Kidney (tissue), 14 donors: Measurements from ENCODE around the gene KRT79. TPM values are rescaled to one million over a fixed set of nuclear protein-coding genes. Genes with fewer than 3 reads are reported as not detected.
"Not testable (repeated sequence)": the region's sequence is repeated elsewhere in the genome, so short reads cannot be mapped to it uniquely, and the experiment has no call there.

Experiments
- DNase-seq, 5 donors: peaks; one replicate each; pipeline ENCODE4 v3.0.0-alpha.2; 2013 to 2020
- FAIRE-seq: peaks from 2 replicates; lab custom pipeline; 2012; peaks lifted over from hg19 to GRCh38; lab: Jason Lieb, UNC
- H3K27ac ChIP-seq, 2 donors: one replicate each; pipeline ENCODE4 v1.7.0; 2013; ENCODE audit warnings: low read depth in 2 of 2, low read length in 2 of 2, inconsistent platforms in 1 of 2
- H3K27me3 ChIP-seq: one replicate; pipeline ENCODE4 v1.7.1; 2013; ENCODE audit warnings: low read length, inconsistent platforms; ENCODE audit not compliant: control insufficient read depth, insufficient read depth
- H3K36me3 ChIP-seq, 3 donors: one replicate each; pipeline versions ENCODE4 v1.7.0 to v1.7.1; 2013; ENCODE audit warnings: low read length in 3 of 3, control low read depth in 1 of 3, inconsistent platforms in 1 of 3; ENCODE audit not compliant: insufficient read depth in 3 of 3, control insufficient read depth in 2 of 3
- H3K4me1 ChIP-seq, 3 donors: one replicate each; pipeline versions ENCODE4 v1.7.0 to v1.7.1; 2013; ENCODE audit warnings: low read length in 3 of 3, inconsistent platforms in 1 of 3, low read depth in 1 of 3; ENCODE audit not compliant: control insufficient read depth in 2 of 3, insufficient read depth in 2 of 3
- H3K4me3 ChIP-seq, 3 donors: one replicate each; pipeline versions ENCODE4 v1.7.0 to v1.8.1; 2013; ENCODE audit warnings: low read length in 3 of 3, control low read depth in 1 of 3, inconsistent platforms in 1 of 3
- H3K9ac ChIP-seq, 3 donors: one replicate each; pipeline versions ENCODE4 v1.7.0 to v1.7.1; 2013; ENCODE audit warnings: low read length in 3 of 3, control low read depth in 1 of 3, inconsistent platforms in 1 of 3
- H3K9me3 ChIP-seq, 3 donors: one replicate each; pipeline versions ENCODE4 v1.7.0 to v1.7.1; 2013; ENCODE audit warnings: low read length in 3 of 3, control low read depth in 1 of 3, inconsistent platforms in 1 of 3; ENCODE audit not compliant: control insufficient read depth in 2 of 3, insufficient read depth in 1 of 3
- intact Hi-C: fragments of 100-400 bp; cut with DNase I; formaldehyde crosslinking; loops from one replicate; pipeline ENCODE4 v1.11.1; 2022
- polyA plus RNA-seq: library from polyadenylated mRNA; stranded (reverse); fragments of 350-450 nt; fragmentation: Illumina TruSeq; extraction: RNeasy Lipid Tissue Mini Kit (QIAGEN cat#74804); gene quantifications from one replicate; pipeline ENCODE4 v1.2.3, GENCODE V29; 2014; ENCODE audit warnings: low read depth, low replicate concordance; ENCODE audit not compliant: insufficient read depth
- total RNA-seq: library from RNA; stranded (reverse); fragmentation: NEBNext Ultra II Directional; extraction: Animal tissue kit (Norgen Biotek cat#: 25700); gene quantifications from one replicate; pipeline ENCODE4 v1.2.1, GENCODE V29; 2021
- TF ChIP-seq, protein P1 (sequence below): IDR thresholded peaks from 3 replicates; pipeline ENCODE4 v1.5.1; 2012; ENCODE audit warnings: mild to moderate bottlenecking, moderate library complexity, borderline replicate concordance; ENCODE audit not compliant: insufficient read depth; ENCODE audit errors: extremely low read depth
- donor health status: control.
- donor health status: control.
- donor health status: control.
- donor health status: control.
- donor health status: control.
- donor health status: DM: yes; HTN: yes; CAD: no.
- donor health status: Normal renal cell carcinoma (clear cell type).

KRT79 gene
- total and polyA plus RNA-seq, 2 donors from 2014 or later: not detected

DNA sequence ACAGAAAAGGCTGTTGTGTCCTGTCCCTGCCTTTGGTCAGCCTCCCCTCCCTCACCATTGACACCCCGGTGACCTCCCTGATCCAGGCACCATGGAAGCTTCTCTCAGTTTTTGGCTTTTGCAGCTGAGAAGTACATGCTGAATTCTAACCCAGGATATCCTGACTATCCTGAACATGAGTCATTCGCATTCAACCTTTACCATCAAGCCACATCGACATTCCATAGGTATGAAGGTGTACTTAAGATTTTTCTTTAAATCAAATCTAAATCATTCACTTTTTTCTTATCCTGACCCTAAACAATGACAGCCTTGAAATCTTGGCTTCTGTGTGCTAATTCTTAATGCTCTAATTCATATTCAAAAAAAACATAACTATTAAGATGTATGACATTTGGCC, 23.4 kb upstream of the KRT79 start:
- FAIRE-seq (no peak), DNase-seq (no peak)
- H3K9me3 ChIP-seq: no peaks in the 10 kb centered on the region
- intact Hi-C loops: no loop called here
- no peak overlapping the region for H3K27ac ChIP-seq
- no peak overlapping the region for H3K4me3 ChIP-seq
- no peaks in the 10 kb centered on the region for H3K4me1 ChIP-seq
- no peak overlapping the region for H3K9ac ChIP-seq
- no peaks in the 10 kb centered on the region for H3K36me3 ChIP-seq
- H3K27me3 ChIP-seq: no peaks in the 10 kb centered on the region
- TF ChIP-seq, protein P1, sequence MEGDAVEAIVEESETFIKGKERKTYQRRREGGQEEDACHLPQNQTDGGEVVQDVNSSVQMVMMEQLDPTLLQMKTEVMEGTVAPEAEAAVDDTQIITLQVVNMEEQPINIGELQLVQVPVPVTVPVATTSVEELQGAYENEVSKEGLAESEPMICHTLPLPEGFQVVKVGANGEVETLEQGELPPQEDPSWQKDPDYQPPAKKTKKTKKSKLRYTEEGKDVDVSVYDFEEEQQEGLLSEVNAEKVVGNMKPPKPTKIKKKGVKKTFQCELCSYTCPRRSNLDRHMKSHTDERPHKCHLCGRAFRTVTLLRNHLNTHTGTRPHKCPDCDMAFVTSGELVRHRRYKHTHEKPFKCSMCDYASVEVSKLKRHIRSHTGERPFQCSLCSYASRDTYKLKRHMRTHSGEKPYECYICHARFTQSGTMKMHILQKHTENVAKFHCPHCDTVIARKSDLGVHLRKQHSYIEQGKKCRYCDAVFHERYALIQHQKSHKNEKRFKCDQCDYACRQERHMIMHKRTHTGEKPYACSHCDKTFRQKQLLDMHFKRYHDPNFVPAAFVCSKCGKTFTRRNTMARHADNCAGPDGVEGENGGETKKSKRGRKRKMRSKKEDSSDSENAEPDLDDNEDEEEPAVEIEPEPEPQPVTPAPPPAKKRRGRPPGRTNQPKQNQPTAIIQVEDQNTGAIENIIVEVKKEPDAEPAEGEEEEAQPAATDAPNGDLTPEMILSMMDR: no peak

- TF ChIP-seq, protein P1: no peak
- Histone ChIP-seq H3K4me3 (no peak overlapping the region), H3K27me3 (no peaks in the 10 kb centered on the region), H3K9me3 (no peaks in the 10 kb centered on the region), H3K4me1 (no peaks in the 10 kb centered on the region), H3K27ac (no peak overlapping the region), H3K36me3 (no peaks in the 10 kb centered on the region), H3K9ac (no peak overlapping the region)
- FAIRE-seq (no peak), DNase-seq (peak in 1 of 5 donors; percentile 2)
- intact Hi-C loops: no loop called here
Observed at GRCh38 chr12:52856787-52857186, 22.7 kb upstream of the KRT79 start.

GRCh38 chr12:52856077-52856476, 22.0 kb upstream of the KRT79 start:
- FAIRE-seq, H3K9ac ChIP-seq, intact Hi-C loops, H3K27me3 ChIP-seq, H3K36me3 ChIP-seq, H3K4me1 ChIP-seq, DNase-seq, H3K27ac ChIP-seq, H3K9me3 ChIP-seq, H3K4me3 ChIP-seq: not testable (repeated sequence)

DNA sequence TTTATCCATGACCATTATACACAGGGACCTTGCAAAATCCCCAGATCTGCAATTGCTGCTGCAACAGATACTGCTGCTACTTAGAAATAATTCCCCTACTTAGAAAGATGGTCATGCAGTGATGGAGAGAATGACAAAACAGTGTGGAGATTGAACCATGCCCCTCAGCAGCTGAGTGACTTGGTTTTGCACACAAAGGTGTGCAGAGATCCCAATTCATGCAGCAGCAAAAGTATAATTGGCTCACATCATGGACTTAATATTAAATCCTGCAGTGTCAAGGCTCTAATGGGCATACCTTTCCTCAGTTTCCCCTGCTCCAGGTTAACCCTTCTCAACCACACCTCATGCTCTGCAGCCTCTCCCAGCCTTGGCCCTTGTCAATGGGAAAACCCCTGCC, 17.7 kb upstream of the KRT79 start:
- Histone ChIP-seq H3K36me3 (no peaks in the 10 kb centered on the region), H3K9ac (no peak overlapping the region), H3K4me3 (no peak overlapping the region), H3K27me3 (no peaks in the 10 kb centered on the region), H3K9me3 (no peaks in the 10 kb centered on the region), H3K4me1 (no peaks in the 10 kb centered on the region), H3K27ac (no peak overlapping the region)
- FAIRE-seq (no peak), DNase-seq (peak in 1 of 5 donors; percentile 9)
- TF ChIP-seq, protein P1: no peak
- intact Hi-C loops: no loop called here
